ENCODE measurements around the gene IFNL1. TPM values are rescaled to one million over a fixed set of nuclear protein-coding genes. Genes with fewer than 3 reads are reported as not detected.

IFNL1 gene
- total RNA-seq, 2 donors from 2014 or later: not detected

DNA sequence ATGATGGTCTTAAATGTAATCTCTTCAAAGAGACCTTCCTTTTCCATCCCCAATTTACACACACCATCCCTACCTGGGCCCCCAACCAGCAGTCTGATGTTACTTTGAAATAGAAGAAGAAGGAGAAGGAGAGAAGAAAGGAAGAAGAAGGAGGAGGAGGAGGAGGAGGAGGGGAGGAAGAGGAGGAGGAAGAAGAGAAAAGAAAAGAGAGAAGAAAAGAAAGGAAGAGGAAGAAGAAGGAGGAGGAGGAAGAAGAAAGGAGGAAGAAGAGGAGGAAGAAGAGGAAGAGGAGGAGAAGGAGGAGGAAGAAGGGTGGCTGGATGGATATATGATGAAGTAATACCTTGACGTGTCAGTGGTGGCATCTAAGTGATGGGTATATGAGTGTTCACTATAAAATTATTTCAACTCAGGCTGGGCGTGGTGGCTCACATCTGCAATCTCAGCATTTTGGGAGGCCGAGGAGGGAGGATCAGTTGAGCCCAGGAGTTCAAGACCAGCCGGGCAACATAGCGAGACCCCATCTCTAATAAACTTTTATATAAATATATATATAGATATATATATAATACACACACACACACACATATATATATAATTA lies 28.1 kb downstream of the IFNL1 start:
- Histone ChIP-seq H3K4me1 (replicated peaks) (no peaks in the 10 kb centered on the region), H3K9me3 (no peaks in the 10 kb centered on the region), H3K27me3 (replicated peaks; ENCODE audit: insufficient read depth) (no peaks in the 10 kb centered on the region), H3K36me3 (no peaks in the 10 kb centered on the region), H3K4me3 (no peak overlapping the region), H3K27ac (no peak overlapping the region)
- WGBS: 75% methylated on average over 5 of the region's 5 CpGs
- DNase-seq (ENCODE audit: low spot score): no peak
- TF ChIP-seq POLR2AphosphoS5 (IDR thresholded peaks at IDR 0.05) (no peak), POLR2A (IDR thresholded peaks at IDR 0.05) (no peak)
- TF ChIP-seq, protein P1, sequence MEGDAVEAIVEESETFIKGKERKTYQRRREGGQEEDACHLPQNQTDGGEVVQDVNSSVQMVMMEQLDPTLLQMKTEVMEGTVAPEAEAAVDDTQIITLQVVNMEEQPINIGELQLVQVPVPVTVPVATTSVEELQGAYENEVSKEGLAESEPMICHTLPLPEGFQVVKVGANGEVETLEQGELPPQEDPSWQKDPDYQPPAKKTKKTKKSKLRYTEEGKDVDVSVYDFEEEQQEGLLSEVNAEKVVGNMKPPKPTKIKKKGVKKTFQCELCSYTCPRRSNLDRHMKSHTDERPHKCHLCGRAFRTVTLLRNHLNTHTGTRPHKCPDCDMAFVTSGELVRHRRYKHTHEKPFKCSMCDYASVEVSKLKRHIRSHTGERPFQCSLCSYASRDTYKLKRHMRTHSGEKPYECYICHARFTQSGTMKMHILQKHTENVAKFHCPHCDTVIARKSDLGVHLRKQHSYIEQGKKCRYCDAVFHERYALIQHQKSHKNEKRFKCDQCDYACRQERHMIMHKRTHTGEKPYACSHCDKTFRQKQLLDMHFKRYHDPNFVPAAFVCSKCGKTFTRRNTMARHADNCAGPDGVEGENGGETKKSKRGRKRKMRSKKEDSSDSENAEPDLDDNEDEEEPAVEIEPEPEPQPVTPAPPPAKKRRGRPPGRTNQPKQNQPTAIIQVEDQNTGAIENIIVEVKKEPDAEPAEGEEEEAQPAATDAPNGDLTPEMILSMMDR (IDR thresholded peaks at IDR 0.05): no peak
- intact Hi-C loops (cut with DNase I): loop anchor here (10.0 kb wide), 1 partner anchor 360 kb away; no protein-coding TSS in a partner anchor

DNA sequence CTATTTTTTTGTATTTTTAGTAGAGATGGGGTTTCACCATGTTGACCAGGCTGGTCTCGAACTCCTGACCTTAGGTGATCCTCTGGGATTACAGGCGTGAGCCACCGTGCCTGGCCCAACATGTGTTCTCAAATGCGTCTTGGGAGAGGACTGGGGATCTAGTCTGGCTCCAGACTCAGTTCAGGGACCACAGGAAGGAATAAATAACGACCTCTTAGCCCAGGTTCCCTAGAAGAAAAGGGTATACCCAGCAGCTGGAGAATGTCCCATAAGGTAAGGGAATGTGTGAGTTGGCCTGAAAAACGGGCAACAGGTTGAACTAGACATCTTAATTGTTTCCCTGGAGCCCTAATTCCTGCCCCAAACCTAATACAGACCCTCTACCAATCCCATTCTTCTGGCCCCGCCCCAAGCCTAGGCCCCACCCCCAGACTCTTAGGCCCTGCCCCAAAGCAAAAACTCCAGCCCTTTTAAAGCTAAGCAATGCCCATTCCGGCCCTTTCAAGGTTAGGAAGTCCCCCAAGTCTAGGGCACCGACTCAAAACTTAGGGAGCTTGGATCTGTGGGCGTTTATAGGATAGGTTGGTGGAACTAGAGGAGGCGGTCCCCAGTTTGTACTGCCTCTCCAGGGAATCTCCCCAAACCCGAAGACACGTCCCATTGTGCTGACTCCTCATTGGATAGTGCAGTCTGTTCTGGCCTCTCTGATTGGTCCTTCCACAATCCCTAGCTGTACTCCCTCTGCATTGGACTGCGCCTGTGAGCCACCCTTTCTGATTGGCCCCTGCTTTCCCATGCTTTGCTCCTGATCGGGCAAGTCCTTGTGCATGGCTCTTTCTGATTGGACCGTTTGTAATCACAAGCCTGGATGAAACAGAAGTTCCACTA lies 29.8 kb downstream of the IFNL1 start:
- 80% methylated on average over 16 of the region's 16 CpGs for WGBS
- H3K27ac ChIP-seq: no peak overlapping the region
- no peak for TF ChIP-seq POLR2A (IDR thresholded peaks at IDR 0.05)
- TF ChIP-seq, protein P1 (IDR thresholded peaks at IDR 0.05): no peak
- no peak for TF ChIP-seq POLR2AphosphoS5 (IDR thresholded peaks at IDR 0.05)
- no peak overlapping the region for H3K4me3 ChIP-seq
- no peak for DNase-seq (ENCODE audit: low spot score)
- H3K9me3 ChIP-seq: no peaks in the 10 kb centered on the region
- no peaks in the 10 kb centered on the region for H3K27me3 ChIP-seq (replicated peaks; ENCODE audit: insufficient read depth)
- no peaks in the 10 kb centered on the region for H3K36me3 ChIP-seq
- no peaks in the 10 kb centered on the region for H3K4me1 ChIP-seq (replicated peaks)
- intact Hi-C loops (cut with DNase I): loop anchor here (5.0 to 10.0 kb wide), 2 partner anchors 204 to 361 kb away; no protein-coding TSS in a partner anchor

DNA sequence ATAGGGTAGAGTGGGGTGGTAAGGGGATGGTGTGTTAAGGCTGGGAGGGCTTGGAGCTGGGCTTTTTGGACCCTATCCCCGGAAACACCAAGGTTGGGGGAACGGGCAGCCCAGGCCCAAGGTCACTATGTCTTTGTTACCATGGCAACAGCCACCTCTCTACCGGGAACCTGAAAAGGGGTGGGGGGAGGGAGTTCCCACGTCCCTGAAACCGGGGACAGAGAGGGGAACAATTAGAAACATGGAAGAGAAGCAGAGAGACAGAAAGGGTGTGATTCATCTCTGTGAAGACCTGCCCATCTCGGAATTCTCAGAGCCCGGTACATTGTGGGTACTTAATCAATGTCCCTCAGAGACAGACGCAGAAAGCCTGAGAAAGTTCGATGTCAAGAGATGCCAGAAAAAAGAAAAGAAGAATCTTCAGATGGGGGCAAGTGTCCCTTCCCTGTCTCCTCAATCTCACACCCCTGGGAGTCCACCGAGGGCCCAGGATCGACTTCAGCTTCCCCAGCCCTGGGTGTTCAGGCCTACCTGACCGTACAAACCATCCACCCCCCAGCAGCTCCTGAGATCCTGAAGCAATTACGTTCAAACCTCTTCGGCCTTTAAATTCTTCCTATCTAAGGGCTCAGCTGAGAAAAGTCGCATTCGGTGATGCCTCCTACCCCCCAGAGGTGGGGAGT lies 31.3 kb downstream of the IFNL1 start:
- H3K36me3 ChIP-seq: no peaks in the 10 kb centered on the region
- TF ChIP-seq POLR2AphosphoS5 (IDR thresholded peaks at IDR 0.05): no peak
- no peak for TF ChIP-seq POLR2A (IDR thresholded peaks at IDR 0.05)
- no peak overlapping the region for H3K27ac ChIP-seq
- no peak for DNase-seq (ENCODE audit: low spot score)
- no peak overlapping the region for H3K4me3 ChIP-seq
- intact Hi-C loops (cut with DNase I): loop anchor here (5.0 to 10.0 kb wide), 2 partner anchors 205 to 363 kb away; no protein-coding TSS in a partner anchor
- no peaks in the 10 kb centered on the region for H3K27me3 ChIP-seq (replicated peaks; ENCODE audit: insufficient read depth)
- WGBS: 64% methylated on average over 16 of the region's 16 CpGs
- no peaks in the 10 kb centered on the region for H3K4me1 ChIP-seq (replicated peaks)
- no peaks in the 10 kb centered on the region for H3K9me3 ChIP-seq

DNA sequence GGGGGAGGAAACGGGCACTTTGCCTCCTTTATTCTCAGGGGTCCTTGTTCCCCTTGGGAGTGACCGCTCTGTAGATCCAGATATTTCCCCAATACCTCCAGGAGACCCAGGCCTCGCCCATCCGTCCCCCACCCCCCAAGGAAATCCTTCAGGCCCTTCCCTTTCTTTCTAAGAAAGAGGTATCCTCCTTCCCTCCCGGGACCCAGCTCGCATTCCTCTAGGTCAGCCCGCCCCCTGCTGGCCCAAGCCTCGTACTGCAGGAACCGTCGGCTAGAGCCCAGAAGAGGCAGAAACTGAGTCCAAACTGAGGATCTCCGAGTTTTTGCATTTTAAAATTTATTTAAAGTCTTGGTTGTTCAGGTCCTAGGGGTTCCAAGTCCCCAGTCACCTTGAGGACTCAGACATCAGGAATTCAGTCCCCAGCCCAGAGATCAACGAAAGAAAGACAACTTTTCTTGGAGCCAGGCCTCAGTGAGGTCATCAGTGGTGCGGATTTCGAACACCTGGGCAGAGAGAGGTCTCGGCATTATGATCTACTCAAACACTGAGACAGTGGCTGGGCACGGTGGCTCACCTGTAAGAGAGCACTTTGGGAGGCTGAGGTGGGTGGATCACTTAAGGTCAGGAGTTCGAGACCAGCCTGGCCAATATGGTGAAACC lies 32.0 kb downstream of the IFNL1 start:
- Histone ChIP-seq H3K4me3 (no peak overlapping the region), H3K27me3 (replicated peaks; ENCODE audit: insufficient read depth) (no peaks in the 10 kb centered on the region), H3K36me3 (no peaks in the 10 kb centered on the region), H3K4me1 (replicated peaks) (no peaks in the 10 kb centered on the region), H3K9me3 (no peaks in the 10 kb centered on the region), H3K27ac (no peak overlapping the region)
- WGBS: 27% methylated on average over 17 of the region's 17 CpGs
- intact Hi-C loops (cut with DNase I): loop anchor here (5.0 to 10.0 kb wide), 2 partner anchors 206 to 363 kb away; no protein-coding TSS in a partner anchor
- TF ChIP-seq, protein P1 (IDR thresholded peaks at IDR 0.05): peak; percentile 89 to 97 (median 94)
- TF ChIP-seq POLR2AphosphoS5 (IDR thresholded peaks at IDR 0.05) (peak; percentile 41), POLR2A (IDR thresholded peaks at IDR 0.05) (no peak)
- peak; percentile 80 for DNase-seq (ENCODE audit: low spot score)

Data from prostate gland (tissue), 2 donors.